Activated T-cell treated with anti-CD3 and anti-CD28 coated beads for 4 hours (primary cell): ENCODE results near the gene PYCR2.

Experiments used
- DNase-seq: peaks from one replicate; pipeline ENCODE4 v3.0.0-alpha.2; 2020

Gene PYCR2

GRCh38 chr1:225873281-225873850 is 50.7 kb downstream of the PYCR2 start:
- no peak for DNase-seq

GRCh38 chr1:225872075-225872430 is 52.0 kb downstream of the PYCR2 start:
- no peak for DNase-seq

- DNase-seq: no peak
Observed at GRCh38 chr1:225871359-225872074, 52.5 kb downstream of the PYCR2 start.

GRCh38 chr1:225870911-225871310 is 53.1 kb downstream of the PYCR2 start:
- DNase-seq: no peak
